ENCODE data around the gene COLEC12.

Gene COLEC12

DNA sequence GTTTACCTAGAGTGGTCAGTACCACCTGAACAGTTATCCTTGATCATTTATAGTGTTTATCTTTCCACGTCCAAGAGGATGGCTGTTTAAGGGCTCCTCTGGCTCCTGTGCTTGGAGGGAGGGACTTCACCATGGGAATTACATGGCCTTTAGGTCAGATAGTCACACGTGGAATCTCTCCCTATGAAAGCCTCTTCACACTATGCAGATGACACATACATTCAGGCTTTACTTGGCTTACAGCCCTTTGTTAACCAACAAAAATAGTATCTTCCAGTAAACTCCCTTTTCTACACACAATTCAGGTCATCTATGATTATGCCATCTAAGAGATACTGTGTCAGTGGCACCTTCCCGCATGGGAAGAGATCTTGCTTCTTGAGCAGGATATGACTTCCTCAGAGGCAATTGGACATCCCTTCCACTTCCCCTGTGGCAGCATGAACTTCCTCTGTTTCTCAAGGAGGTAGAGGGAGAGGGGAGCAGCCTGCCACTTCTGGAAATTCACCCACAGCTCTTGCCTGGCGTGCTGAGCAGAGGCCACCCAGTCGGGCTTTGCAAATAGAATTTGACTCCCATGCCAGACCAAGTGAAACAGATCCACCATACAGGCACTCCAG is 53.5 kb downstream of the COLEC12 start:
- DNase-seq (ENCODE audit: low read depth in 2 of 2), result no peak

- DNase-seq (ENCODE audit: low read depth in 2 of 2), result no peak
Observed at GRCh38 chr18:445055-445454, 55.4 kb downstream of the COLEC12 start.

- DNase-seq (ENCODE audit: low read depth in 2 of 2), result no peak
Observed at GRCh38 chr18:438571-438970, 61.9 kb downstream of the COLEC12 start.

- DNase-seq (ENCODE audit: low read depth in 2 of 2), result no peak
Observed at GRCh38 chr18:435940-436339, 64.6 kb downstream of the COLEC12 start.

- DNase-seq (ENCODE audit: low read depth in 2 of 2), result no peak
Observed at GRCh38 chr18:434410-434809, 66.1 kb downstream of the COLEC12 start.

GRCh38 chr18:433960-434359 is 66.5 kb downstream of the COLEC12 start:
- no peak for DNase-seq (ENCODE audit: low read depth in 2 of 2)

GRCh38 chr18:433298-433697 is 67.2 kb downstream of the COLEC12 start:
- DNase-seq (ENCODE audit: low read depth in 2 of 2), result no peak

- no peak for DNase-seq (ENCODE audit: low read depth in 2 of 2)
Observed at GRCh38 chr18:432791-433190, 67.7 kb downstream of the COLEC12 start.

DNA sequence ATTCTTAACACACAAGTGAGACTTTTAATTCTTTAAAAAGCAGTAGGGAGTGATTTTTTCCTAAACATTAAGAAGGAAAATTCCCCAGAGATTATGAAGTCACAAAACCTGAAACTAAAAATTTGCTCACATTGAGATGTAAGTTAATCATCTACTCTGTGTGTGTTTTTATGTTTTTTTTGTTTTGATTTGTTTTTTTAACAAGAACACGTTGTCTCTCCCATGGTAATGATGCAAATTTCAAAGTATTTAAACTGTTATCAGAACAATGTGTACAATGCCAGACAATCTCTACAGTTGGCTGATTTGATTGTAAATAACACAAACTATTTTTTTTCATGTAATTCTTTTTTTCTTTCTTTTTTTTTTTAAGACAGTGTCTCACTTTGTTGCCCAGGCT is 71.5 kb downstream of the COLEC12 start:
- DNase-seq (ENCODE audit: low read depth in 2 of 2), result no peak

GRCh38 chr18:427005-427404 is 73.5 kb downstream of the COLEC12 start:
- no peak for DNase-seq (ENCODE audit: low read depth in 2 of 2)

DNA sequence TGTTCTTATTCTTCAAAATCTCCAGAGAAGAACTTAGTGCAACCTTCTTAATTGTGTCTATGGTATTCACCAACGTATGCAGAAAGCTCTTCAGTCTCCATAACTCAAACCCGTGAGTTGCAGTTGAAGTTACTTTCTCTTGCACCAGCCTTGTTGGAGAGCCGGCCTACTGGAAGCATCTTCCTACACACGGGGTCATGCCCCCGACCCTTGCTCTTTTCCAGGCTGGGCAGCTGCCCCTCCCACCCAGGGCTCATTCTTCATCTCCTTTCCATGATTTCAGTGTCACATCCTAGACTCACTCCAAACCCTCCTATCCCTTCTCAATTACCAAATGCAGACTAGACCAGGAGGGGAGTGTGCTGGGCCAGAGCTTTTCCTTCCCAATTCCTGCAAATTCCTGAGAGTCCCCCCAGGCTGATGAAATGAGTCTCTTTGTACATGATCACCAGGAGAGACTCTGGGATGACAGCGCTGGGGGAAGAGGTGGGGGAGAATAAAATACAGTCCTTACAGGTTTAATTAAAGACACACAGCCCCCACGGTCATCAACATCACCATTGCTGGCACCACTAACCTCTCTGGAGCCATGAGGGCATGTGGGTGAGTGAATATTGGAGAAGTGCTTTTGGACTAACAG is 75.3 kb downstream of the COLEC12 start:
- no peak for DNase-seq (ENCODE audit: low read depth in 2 of 2)

- DNase-seq (ENCODE audit: low read depth in 2 of 2), result no peak
Observed at GRCh38 chr18:424668-425067, 75.8 kb downstream of the COLEC12 start.

DNA sequence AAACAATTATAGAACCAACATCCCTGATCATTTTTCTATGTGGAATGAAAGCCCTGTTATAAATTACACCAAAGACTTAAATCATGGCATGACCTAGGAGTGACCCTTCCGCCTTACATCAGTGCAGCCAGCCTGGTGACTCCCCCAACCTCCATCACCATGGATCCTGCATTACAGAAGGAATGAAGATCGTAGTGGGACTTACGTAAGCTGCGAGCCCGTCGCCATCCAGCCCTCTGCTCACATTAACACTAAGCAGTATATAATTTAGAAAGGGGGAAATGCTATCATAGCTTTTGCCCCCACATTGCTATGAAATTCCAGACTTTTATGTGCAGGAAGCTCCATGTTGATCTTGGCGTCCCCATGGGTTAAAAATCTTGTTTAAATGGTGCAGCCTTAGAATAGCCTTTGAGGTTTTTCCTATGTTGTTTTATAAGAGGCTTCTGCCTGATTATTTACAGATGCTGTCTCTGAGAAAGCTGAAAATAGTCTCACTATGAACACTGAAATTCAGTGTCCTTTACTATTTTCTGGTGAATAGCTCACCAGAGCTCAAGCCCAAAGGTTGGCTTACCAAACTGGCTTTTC is 76.3 kb downstream of the COLEC12 start:
- no peak for DNase-seq (ENCODE audit: low read depth in 2 of 2)

DNA sequence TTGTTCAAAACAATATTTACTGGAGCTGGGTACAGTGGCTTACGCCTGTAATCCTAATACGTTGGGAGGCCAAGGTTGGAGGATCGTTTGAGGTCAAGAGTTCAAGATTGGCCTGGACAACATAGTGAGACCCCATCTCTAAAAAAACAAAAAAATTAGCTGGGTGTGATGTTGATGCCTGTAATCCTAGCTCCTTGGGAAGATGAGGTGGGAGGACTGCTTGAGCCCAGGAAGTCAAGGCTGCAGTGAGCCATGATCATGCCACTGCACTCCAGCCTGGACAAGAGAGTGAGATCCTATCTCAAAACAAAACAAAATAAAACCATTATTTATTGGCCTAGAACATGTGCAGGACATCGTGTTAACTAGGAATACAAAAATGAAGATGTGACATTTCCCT is 77.5 kb downstream of the COLEC12 start:
- no peak for DNase-seq (ENCODE audit: low read depth in 2 of 2)

DNA sequence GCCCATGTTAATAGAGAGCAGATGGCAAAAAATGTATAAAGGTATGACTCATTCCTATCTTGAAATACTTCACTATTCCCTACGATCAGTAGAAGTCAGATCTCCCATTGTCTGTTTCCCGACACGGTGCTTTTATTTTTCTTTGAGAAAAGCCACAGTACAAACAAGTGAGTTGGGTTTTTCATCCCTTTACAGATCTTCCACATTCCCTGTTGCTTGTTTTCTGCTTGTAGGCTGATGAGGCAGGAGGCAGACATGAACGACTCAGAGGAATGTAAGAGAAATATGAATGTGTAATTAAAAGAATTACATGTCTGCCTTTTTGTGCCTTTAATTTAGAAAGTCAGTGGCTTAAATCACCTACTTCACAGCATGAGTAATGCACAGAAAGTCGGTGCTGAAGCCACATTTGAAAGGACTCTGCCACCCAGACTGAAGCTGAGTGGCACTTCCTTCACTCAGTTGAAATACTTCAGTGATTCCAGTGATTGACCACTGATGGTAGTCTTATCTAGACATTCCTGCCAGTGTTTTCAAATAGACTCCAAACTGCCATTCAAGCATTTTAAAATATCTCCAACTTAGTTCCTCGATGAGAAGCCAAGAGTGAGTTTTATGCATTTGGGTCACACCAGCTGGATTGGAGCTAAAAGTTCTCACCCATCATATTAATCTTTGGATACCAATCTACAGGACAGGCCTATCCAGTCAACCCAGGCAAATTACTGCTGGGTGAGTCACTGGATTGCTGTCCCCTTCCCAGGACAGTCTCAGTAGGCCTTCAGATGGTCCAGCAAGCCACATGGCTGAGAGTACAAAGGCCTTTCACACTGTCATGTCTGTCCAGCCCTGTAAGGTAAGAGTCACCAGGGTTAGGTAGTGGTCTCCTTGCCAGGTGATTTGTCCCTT is 79.0 kb downstream of the COLEC12 start:
- DNase-seq (ENCODE audit: low read depth in 2 of 2), result no peak

GRCh38 chr18:420661-421246 is 79.7 kb downstream of the COLEC12 start:
- no peak for DNase-seq (ENCODE audit: low read depth in 2 of 2)

GRCh38 chr18:419541-420175 is 80.8 kb downstream of the COLEC12 start:
- DNase-seq (ENCODE audit: low read depth in 2 of 2), result no peak

GRCh38 chr18:417495-417894 is 83.0 kb downstream of the COLEC12 start:
- DNase-seq (ENCODE audit: low read depth in 2 of 2), result no peak

- no peak for DNase-seq (ENCODE audit: low read depth in 2 of 2)
Observed at GRCh38 chr18:416930-417329, 83.6 kb downstream of the COLEC12 start.

DNA sequence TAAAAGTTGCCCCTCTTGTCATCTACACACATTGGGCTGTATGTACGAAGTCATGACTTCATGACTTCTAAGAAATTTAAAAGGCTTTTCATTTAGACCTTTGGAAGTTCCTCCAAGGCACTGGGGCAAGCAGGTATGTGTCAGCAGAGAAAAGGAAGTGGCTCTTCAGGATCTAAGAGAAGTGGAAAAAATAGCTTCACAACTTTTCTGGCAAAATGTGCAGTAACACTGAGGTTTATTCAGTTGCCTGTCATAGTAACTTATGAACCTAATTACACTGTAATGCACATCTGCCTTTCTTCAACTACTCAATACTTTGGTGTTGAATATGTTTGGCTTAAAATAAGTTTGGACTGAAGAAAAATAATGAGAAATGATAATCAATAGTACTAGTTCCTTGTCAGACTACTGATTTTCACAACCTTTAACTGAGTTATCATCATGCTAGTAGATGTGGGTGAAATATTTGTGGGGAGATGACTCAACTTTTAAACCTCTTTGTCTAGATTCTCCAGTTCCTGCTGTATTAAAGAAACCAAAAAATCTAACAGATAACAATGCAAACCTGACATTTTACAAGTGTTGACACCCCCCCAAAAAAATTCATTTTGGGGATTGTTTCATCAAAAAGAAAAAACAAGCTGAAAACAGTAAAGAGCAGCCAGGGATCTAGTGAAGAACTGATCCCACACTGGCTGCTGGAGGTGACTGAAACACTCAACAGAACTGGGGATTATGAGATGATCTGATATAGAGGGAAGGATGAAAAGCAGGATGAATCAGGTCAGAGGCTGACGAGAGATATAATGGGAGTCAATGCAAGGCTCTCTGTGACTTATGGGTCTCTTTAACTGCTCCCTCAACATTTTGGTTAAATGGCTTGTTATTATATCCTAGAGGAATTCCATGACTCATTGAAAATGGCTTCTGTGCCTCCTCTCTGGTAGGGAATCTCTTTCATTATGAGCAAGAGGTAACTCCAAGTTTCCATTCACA is 84.6 kb downstream of the COLEC12 start:
- no peak for DNase-seq (ENCODE audit: low read depth in 2 of 2)

Measured in stimulated activated CD8-positive, alpha-beta memory T cell treated with anti-CD3 and anti-CD28 coated beads, Interleukin-7, amount 100 ng/mL, for 1 hour (primary cell).